H9 (cell line): ENCODE results near the gene TRAPPC14. TPM values are rescaled to one million over a fixed set of nuclear protein-coding genes. Genes with fewer than 3 reads are reported as not detected.

Experiments
- DNase-seq: peaks from one replicate; pipeline ENCODE4 v3.0.0-alpha.2; 2017
- H2AFZ ChIP-seq: one replicate; pipeline ENCODE4 v1.6.1; 2013; ENCODE audit warnings: mild to moderate bottlenecking, low read length, control low read depth, moderate library complexity
- H2AK5ac ChIP-seq: 2 replicates; pipeline ENCODE4 v1.6.1; 2013; ENCODE audit warnings: low read length, control low read depth, mixed read lengths; ENCODE audit not compliant: insufficient read length
- H2BK120ac ChIP-seq: one replicate; pipeline ENCODE4 v1.6.1; 2013; ENCODE audit warnings: low read depth, mild to moderate bottlenecking, low read length, control low read depth, inconsistent platforms; ENCODE audit not compliant: poor library complexity, severe bottlenecking
- H2BK12ac ChIP-seq: 2 replicates; pipeline ENCODE4 v1.6.1; 2013; ENCODE audit warnings: low read length, control low read depth, mixed read lengths, low read depth; ENCODE audit not compliant: insufficient read length
- H2BK15ac ChIP-seq: 2 replicates; pipeline ENCODE4 v1.6.1; 2013; ENCODE audit warnings: low read depth, low read length, control low read depth
- H2BK20ac ChIP-seq: one replicate; pipeline ENCODE4 v1.6.1; 2013; ENCODE audit warnings: low read depth, mild to moderate bottlenecking, low read length, control low read depth, inconsistent platforms; ENCODE audit not compliant: poor library complexity, severe bottlenecking
- H2BK5ac ChIP-seq: 2 replicates; pipeline ENCODE4 v1.6.1; 2013; ENCODE audit warnings: low read length, control low read depth, mixed read lengths; ENCODE audit not compliant: insufficient read length
- H3K14ac ChIP-seq: 2 replicates; pipeline ENCODE4 v1.6.1; 2013; ENCODE audit warnings: low read length, control low read depth; ENCODE audit not compliant: insufficient read depth
- H3K18ac ChIP-seq: 2 replicates; pipeline ENCODE4 v1.6.1; 2013; ENCODE audit warnings: low read depth, mild to moderate bottlenecking, mixed read lengths, low read length, control low read depth; ENCODE audit not compliant: insufficient read length
- H3K23ac ChIP-seq: 2 replicates; pipeline ENCODE4 v1.6.1; 2013; ENCODE audit warnings: low read length, control low read depth, mixed read lengths, low read depth; ENCODE audit not compliant: insufficient read length
- H3K23me2 ChIP-seq: 2 replicates; pipeline ENCODE4 v1.6.1; 2013; ENCODE audit warnings: low read depth, mild to moderate bottlenecking, mixed read lengths, low read length, control low read depth; ENCODE audit not compliant: insufficient read length, poor library complexity, severe bottlenecking
- H3K27ac ChIP-seq: 2 replicates; pipeline ENCODE4 v1.5.1; 2013; ENCODE audit warnings: low read length, control low read depth, mixed read lengths, low read depth; ENCODE audit not compliant: insufficient read length
- H3K27me3 ChIP-seq: 2 replicates; pipeline ENCODE4 v1.6.1; 2013; ENCODE audit warnings: low read length, control low read depth, inconsistent platforms; ENCODE audit not compliant: insufficient read depth
- H3K4ac ChIP-seq: 2 replicates; pipeline ENCODE4 v1.6.1; 2013; ENCODE audit warnings: low read depth, mild to moderate bottlenecking, control low read depth, inconsistent platforms, low read length, moderate library complexity
- H3K4me1 ChIP-seq: 2 replicates; pipeline ENCODE4 v1.6.1; 2013; ENCODE audit warnings: low read length, control low read depth, inconsistent platforms; ENCODE audit not compliant: insufficient read depth
- H3K4me2 ChIP-seq: 2 replicates; pipeline ENCODE4 v1.6.1; 2013; ENCODE audit warnings: low read length, control low read depth, mixed read lengths; ENCODE audit not compliant: insufficient read length, insufficient read depth
- H3K56ac ChIP-seq: 2 replicates; pipeline ENCODE4 v1.6.1; 2013; ENCODE audit warnings: low read depth, mild to moderate bottlenecking, mixed read lengths, low read length, control low read depth; ENCODE audit not compliant: insufficient read length
- H3K79me1 ChIP-seq: 2 replicates; pipeline ENCODE4 v1.6.1; 2013; ENCODE audit warnings: low read depth, mild to moderate bottlenecking, moderate library complexity, low read length, control low read depth, inconsistent platforms; ENCODE audit not compliant: insufficient read depth, poor library complexity, severe bottlenecking
- H3K79me2 ChIP-seq: 2 replicates; pipeline ENCODE4 v1.6.1; 2013; ENCODE audit warnings: low read length, control low read depth, inconsistent platforms; ENCODE audit not compliant: insufficient read depth
- H3K9ac ChIP-seq: 2 replicates; pipeline ENCODE4 v1.6.1; 2013; ENCODE audit warnings: low read length, control low read depth, mixed read lengths; ENCODE audit not compliant: insufficient read length; ENCODE audit errors: extremely low read depth
- H3K9me3 ChIP-seq: one replicate; pipeline ENCODE4 v1.6.1; 2013; ENCODE audit warnings: low read depth, low read length, inconsistent platforms; ENCODE audit not compliant: control insufficient read depth
- H3T11ph ChIP-seq: one replicate; pipeline ENCODE4 v1.6.1; 2013; ENCODE audit warnings: mild to moderate bottlenecking, low read length, control low read depth, inconsistent platforms
- H4K20me1 ChIP-seq: one replicate; pipeline ENCODE4 v1.6.1; 2013; ENCODE audit not compliant: control insufficient read depth, insufficient read length, insufficient read depth
- H4K5ac ChIP-seq: 2 replicates; pipeline ENCODE4 v1.6.1; 2013; ENCODE audit warnings: low read depth, mild to moderate bottlenecking, mixed read lengths, low read length, control low read depth; ENCODE audit not compliant: insufficient read length
- H4K8ac ChIP-seq: replicated peaks from 2 replicates; pipeline ENCODE4 v1.6.1; 2013; ENCODE audit warnings: low read length, control low read depth, mixed read lengths, low read depth; ENCODE audit not compliant: insufficient read length
- H4K91ac ChIP-seq: 2 replicates; pipeline ENCODE4 v1.6.1; 2013; ENCODE audit warnings: low read depth, mild to moderate bottlenecking, moderate library complexity, mixed read lengths, low read length, control low read depth; ENCODE audit not compliant: insufficient read length
- H3K27ac Mint-ChIP-seq, 3 experiments: 2 replicates in 2 of 3; 3 replicates in 1 of 3; pipeline ENCODE4 v1.8.0; 2020 to 2021; ENCODE audit warnings: mixed read lengths in 3 of 3, mild to moderate bottlenecking in 1 of 3, moderate library complexity in 1 of 3
- H3K27me3 Mint-ChIP-seq: 2 replicates; pipeline ENCODE4 v1.8.0; 2021; ENCODE audit warnings: low read depth, mild to moderate bottlenecking, moderate library complexity, mixed read lengths
- H3K36me3 Mint-ChIP-seq, 3 experiments: 2 replicates in 2 of 3; 3 replicates in 1 of 3; pipeline ENCODE4 v1.8.0; 2020 to 2021; ENCODE audit warnings: low read depth in 3 of 3, mixed read lengths in 3 of 3; ENCODE audit not compliant: insufficient read depth in 1 of 3
- H3K4me1 Mint-ChIP-seq, 2 experiments: 2 replicates each; pipeline ENCODE4 v1.8.0; 2020; ENCODE audit warnings: mixed read lengths in 2 of 2
- H3K4me3 Mint-ChIP-seq, 2 experiments: 2 replicates in 1 of 2; 3 replicates in 1 of 2; pipeline ENCODE4 v1.8.0; 2020 to 2021; ENCODE audit warnings: mild to moderate bottlenecking in 2 of 2, mixed read lengths in 2 of 2, moderate library complexity in 1 of 2
- H3K9me3 Mint-ChIP-seq, 2 experiments: 2 replicates in 1 of 2; 3 replicates in 1 of 2; pipeline ENCODE4 v1.8.0; 2020; ENCODE audit warnings: mild to moderate bottlenecking in 2 of 2, mixed read lengths in 2 of 2, moderate library complexity in 1 of 2
- CTCF ChIP-seq: fragments of 200-600 bp; sonication (generic); conservative IDR thresholded peaks from 3 replicates; pipeline ENCODE4 v1.8.0; 2021; ENCODE audit warnings: antibody characterized with exemption, mild to moderate bottlenecking
- WGBS: extraction: QIAGEN DNeasy Blood & Tissue Kit; methylation state at CpG from one replicate; pipeline ENCODE4 v1.1.7; 2013; ENCODE audit warnings: missing lambda C conversion rate, low lambda C conversion rate, mixed read lengths; ENCODE audit not compliant: insufficient read length; ENCODE audit errors: extremely low coverage; 5-methylcytosine and 5-hydroxymethylcytosine counted together
- total RNA-seq: library from RNA; stranded (reverse); gene quantifications from 2 replicates; pipeline ENCODE4 v1.2.1, GENCODE V29; 2021

Gene TRAPPC14
- total RNA-seq, 1 experiment from 2014 or later: 32.8 TPM

DNA sequence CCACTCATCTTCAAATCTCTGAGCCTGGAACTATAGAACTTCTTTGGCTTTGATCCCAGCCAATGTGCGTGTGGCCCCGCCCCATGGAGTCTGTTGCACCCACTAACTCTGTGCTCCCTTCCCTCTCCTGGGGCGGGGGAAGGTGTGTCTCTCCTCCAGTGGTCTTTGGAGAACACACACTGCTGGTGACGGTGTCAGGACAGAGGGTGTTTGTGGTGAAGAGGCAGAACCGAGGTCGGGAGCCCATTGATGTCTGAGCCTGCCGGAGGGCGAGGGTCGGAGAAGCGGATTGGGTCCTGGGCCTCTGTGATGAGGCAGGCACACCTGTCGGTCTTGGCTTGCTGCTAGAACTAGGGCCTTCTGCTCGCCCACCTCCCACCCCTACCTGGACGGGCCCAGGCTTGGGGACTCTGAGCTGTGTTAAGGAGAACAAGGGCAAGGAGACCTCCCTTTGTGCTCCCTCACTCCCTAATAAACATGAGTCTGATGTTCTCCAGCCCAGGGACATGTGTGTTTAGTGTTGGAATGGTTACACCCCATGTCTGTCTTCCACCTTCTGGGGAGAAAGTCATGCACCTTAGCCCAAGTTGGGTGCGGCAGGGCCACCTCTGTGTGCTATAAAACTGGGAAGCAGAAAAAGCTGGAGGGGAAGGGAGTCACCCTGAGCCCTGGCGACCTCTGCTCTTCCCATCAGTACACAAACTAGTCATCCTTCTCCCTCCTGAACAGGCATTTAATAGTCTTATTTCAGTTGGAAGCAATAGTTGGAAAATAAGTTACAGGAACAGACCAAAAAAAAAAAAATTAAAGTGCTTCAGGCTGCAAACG, 4.6 kb downstream of the TRAPPC14 start:
- Mint-ChIP-seq H3K4me3 (no peak overlapping the region; a peak in 1 of 5 replicates), H3K36me3 (peaks cover 26 to 66% (median 63%) of the 10 kb centered on the region in 3 experiments)

More for the DNA sequence above, 4.6 kb downstream of the TRAPPC14 start:
- Histone ChIP-seq H3K79me1 (peaks cover 2% of the 10 kb centered on the region), H3K56ac (no peak overlapping the region), H4K91ac (no peak overlapping the region), H2BK12ac (no peak overlapping the region), H4K20me1 (no peaks in the 10 kb centered on the region), H3K4ac (no peak overlapping the region), H3K9ac (no peak overlapping the region), H2BK20ac (no peak overlapping the region), H3K4me1 (no peaks in the 10 kb centered on the region; the same call in 1 of the 2 replicates), H2BK120ac (no peak overlapping the region), H3K9me3 (no peaks in the 10 kb centered on the region), H3K23ac (no peak overlapping the region), H4K8ac (no peak overlapping the region), H3K79me2 (no peaks in the 10 kb centered on the region), H2AK5ac (no peak overlapping the region), H3K23me2 (peaks cover 14% of the 10 kb centered on the region), H2BK5ac (no peak overlapping the region), H2AFZ (no peak overlapping the region), H2BK15ac (no peak overlapping the region), H3T11ph (no peak overlapping the region), H3K14ac (no peak overlapping the region), H3K27me3 (no peaks in the 10 kb centered on the region), H3K27ac (no peak overlapping the region), H3K18ac (no peak overlapping the region), H4K5ac (no peak overlapping the region), H3K4me2 (no peak overlapping the region)
- no peak for DNase-seq
- TF ChIP-seq CTCF: no peak
- H3K9me3 Mint-ChIP-seq: no peaks in the 10 kb centered on the region
- no CpG with 5 or more reads among the region's 16 CpGs for WGBS
- H3K27ac Mint-ChIP-seq: peak overlapping the region in 2 of 3 experiments; percentile 76 to 85; a peak in 4 of 7 replicates
- peaks cover 23 to 33% of the 10 kb centered on the region in 2 experiments for H3K4me1 Mint-ChIP-seq
- no peaks in the 10 kb centered on the region; the same call in 1 of the 2 replicates for H3K27me3 Mint-ChIP-seq
